ENCODE results near the gene TTR. TPM values are rescaled to one million over a fixed set of nuclear protein-coding genes. Genes with fewer than 3 reads are reported as not detected.

TTR gene
- not detected for polyA plus RNA-seq (2012; ENCODE audit: low read depth, missing spikeins)

DNA sequence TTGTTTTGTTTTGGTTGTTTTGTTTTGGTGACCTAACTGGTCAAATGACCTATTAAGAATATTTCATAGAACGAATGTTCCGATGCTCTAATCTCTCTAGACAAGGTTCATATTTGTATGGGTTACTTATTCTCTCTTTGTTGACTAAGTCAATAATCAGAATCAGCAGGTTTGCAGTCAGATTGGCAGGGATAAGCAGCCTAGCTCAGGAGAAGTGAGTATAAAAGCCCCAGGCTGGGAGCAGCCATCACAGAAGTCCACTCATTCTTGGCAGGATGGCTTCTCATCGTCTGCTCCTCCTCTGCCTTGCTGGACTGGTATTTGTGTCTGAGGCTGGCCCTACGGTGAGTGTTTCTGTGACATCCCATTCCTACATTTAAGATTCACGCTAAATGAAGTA lies at the start of gene TTR:
TSS of gene TTR (plus strand) at position 250 of the 400 bp plus-strand sequence. CDS start at position 276, 26 bp downstream.
- FAIRE-seq (no peak), DNase-seq (ENCODE audit: insufficient read length, low spot score) (no peak)
- TF ChIP-seq POLR2AphosphoS5 (IDR thresholded peaks at IDR 0.05; ENCODE audit: low read depth, low read length) (no peak), POU2F2 (IDR thresholded peaks at IDR 0.05; ENCODE audit: low read depth, low read length) (no peak), PAX5 (IDR thresholded peaks at IDR 0.05; ENCODE audit: insufficient read depth, low read length, severe bottlenecking) (no peak), POLR2A (IDR thresholded peaks at IDR 0.05; ENCODE audit: low read depth, low read length) (no peak), TAF1 (IDR thresholded peaks at IDR 0.05; ENCODE audit: low read depth, low read length) (no peak), SPI1 (IDR thresholded peaks at IDR 0.05; ENCODE audit: low read depth, low read length) (no peak)

DNA sequence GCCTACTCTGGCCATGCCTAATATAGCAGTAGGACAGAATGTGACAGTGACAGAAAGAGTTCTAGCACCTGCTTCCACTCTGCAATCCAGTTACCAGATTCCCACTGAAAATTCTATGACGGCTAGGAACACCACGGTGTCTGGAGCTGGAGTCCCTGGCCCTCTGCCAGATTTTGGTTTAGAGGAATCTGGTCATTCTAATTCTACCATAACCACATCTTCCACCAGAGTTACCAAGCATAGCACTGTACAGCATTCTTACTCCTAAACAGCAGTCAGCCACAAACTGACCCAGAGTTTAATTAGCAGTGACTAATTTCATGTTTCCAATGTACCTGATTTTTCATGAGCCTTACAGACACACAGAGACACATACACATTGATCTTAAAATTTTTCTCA lies 45.2 kb upstream of the TTR start:
- no peak for DNase-seq (ENCODE audit: insufficient read length, low spot score)
- FAIRE-seq: no peak
- TF ChIP-seq PAX5 (IDR thresholded peaks at IDR 0.05; ENCODE audit: insufficient read depth, low read length, severe bottlenecking) (no peak), POU2F2 (IDR thresholded peaks at IDR 0.05; ENCODE audit: low read depth, low read length) (no peak), TAF1 (IDR thresholded peaks at IDR 0.05; ENCODE audit: low read depth, low read length) (no peak), POLR2AphosphoS5 (IDR thresholded peaks at IDR 0.05; ENCODE audit: low read depth, low read length) (no peak), SPI1 (IDR thresholded peaks at IDR 0.05; ENCODE audit: low read depth, low read length) (no peak), POLR2A (IDR thresholded peaks at IDR 0.05; ENCODE audit: low read depth, low read length) (no peak)

DNA sequence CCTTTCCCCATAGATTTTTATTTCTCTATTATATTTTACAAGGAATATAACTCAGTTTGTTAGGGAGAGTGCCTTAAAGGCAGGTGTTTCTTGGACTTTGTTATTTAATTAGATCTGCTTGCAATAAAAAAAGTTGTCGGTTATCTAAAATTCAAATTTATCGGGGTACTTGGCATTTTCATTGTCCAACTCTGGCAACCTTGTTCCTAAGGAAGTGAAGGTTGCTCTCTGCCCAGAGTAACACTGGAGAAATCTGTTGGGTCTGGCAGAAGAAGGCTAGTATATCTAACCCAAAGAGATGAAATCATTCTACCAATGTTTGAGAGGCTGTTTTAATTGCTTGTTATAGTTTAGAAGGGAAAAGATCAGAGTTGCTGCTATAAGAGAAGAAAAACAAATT lies 42.8 kb upstream of the TTR start:
- no peak for FAIRE-seq
- TF ChIP-seq TAF1 (IDR thresholded peaks at IDR 0.05; ENCODE audit: low read depth, low read length) (no peak), POU2F2 (IDR thresholded peaks at IDR 0.05; ENCODE audit: low read depth, low read length) (no peak), SPI1 (IDR thresholded peaks at IDR 0.05; ENCODE audit: low read depth, low read length) (no peak), PAX5 (IDR thresholded peaks at IDR 0.05; ENCODE audit: insufficient read depth, low read length, severe bottlenecking) (no peak), POLR2A (IDR thresholded peaks at IDR 0.05; ENCODE audit: low read depth, low read length) (no peak), POLR2AphosphoS5 (IDR thresholded peaks at IDR 0.05; ENCODE audit: low read depth, low read length) (no peak)
- no peak for DNase-seq (ENCODE audit: insufficient read length, low spot score)

DNA sequence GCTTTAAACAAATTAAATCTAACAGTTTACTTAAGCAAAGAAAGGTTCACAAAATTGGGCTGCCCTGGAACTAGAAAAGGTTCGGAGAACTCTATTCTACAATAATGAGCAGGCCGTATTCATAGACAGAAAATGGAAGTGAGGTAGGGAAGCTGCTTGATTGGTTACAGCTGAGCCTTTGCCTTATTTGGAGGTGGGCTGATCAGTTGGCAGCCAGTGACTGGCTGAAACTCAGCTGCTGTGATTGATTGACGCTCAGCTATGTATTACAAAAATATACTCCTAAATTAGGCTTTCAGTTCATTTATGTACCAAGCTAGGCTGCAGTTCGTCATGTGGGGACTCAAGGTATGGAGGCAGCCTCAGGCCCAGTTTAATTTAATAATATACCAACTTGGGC lies 42.3 kb upstream of the TTR start:
- no peak for FAIRE-seq
- no peak for DNase-seq (ENCODE audit: insufficient read length, low spot score)
- no peak for TF ChIP-seq PAX5 (IDR thresholded peaks at IDR 0.05; ENCODE audit: insufficient read depth, low read length, severe bottlenecking)
- TF ChIP-seq TAF1 (IDR thresholded peaks at IDR 0.05; ENCODE audit: low read depth, low read length): no peak
- TF ChIP-seq POLR2A (IDR thresholded peaks at IDR 0.05; ENCODE audit: low read depth, low read length): no peak
- TF ChIP-seq POU2F2 (IDR thresholded peaks at IDR 0.05; ENCODE audit: low read depth, low read length): no peak
- no peak for TF ChIP-seq POLR2AphosphoS5 (IDR thresholded peaks at IDR 0.05; ENCODE audit: low read depth, low read length)
- TF ChIP-seq SPI1 (IDR thresholded peaks at IDR 0.05; ENCODE audit: low read depth, low read length): no peak

DNA sequence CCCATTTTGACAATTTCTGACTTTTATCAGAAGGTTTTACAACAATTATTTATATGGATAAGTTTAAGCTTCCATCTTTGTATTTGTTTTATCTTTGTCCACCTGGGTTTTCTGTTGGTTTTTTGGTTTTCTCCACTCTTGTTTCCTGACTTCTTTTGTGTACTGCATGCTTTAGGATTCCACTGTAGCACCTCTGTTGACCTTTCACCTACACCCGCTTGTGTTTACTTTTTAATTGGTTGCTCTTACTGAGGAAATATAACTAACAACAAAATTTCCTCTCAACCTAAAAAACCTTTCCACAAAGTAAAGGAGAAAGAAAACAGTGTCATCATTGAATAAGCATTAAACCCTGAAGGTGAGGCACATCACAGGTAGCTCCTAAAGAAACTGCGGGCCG lies 39.8 kb upstream of the TTR start:
- TF ChIP-seq PAX5 (IDR thresholded peaks at IDR 0.05; ENCODE audit: insufficient read depth, low read length, severe bottlenecking) (no peak), POLR2AphosphoS5 (IDR thresholded peaks at IDR 0.05; ENCODE audit: low read depth, low read length) (no peak), POLR2A (IDR thresholded peaks at IDR 0.05; ENCODE audit: low read depth, low read length) (no peak), POU2F2 (IDR thresholded peaks at IDR 0.05; ENCODE audit: low read depth, low read length) (no peak), TAF1 (IDR thresholded peaks at IDR 0.05; ENCODE audit: low read depth, low read length) (no peak), SPI1 (IDR thresholded peaks at IDR 0.05; ENCODE audit: low read depth, low read length) (no peak)
- DNase-seq (ENCODE audit: insufficient read length, low spot score): no peak
- FAIRE-seq: no peak

DNA sequence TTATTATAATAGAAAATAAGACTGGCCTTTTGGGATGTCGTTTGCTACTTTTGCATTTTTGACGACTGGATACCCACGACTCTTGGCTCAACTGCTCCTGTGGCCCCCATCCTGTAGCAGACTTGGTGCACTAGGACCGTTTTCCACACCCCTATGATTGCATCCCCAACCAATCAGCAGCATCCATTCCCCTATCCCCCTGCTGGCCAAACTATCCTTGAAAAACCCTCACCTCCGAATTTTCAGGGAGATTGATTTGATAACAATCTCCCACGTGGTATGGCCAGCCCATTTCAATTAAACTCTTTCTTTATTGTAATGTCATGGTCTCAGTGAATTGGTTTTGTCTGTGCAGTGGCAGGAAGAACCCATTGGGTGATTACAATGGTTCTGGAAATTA lies 37.9 kb upstream of the TTR start:
- DNase-seq (ENCODE audit: insufficient read length, low spot score) (no peak), FAIRE-seq (no peak)
- TF ChIP-seq POLR2A (IDR thresholded peaks at IDR 0.05; ENCODE audit: low read depth, low read length) (no peak), TAF1 (IDR thresholded peaks at IDR 0.05; ENCODE audit: low read depth, low read length) (no peak), SPI1 (IDR thresholded peaks at IDR 0.05; ENCODE audit: low read depth, low read length) (no peak), PAX5 (IDR thresholded peaks at IDR 0.05; ENCODE audit: insufficient read depth, low read length, severe bottlenecking) (no peak)

DNA sequence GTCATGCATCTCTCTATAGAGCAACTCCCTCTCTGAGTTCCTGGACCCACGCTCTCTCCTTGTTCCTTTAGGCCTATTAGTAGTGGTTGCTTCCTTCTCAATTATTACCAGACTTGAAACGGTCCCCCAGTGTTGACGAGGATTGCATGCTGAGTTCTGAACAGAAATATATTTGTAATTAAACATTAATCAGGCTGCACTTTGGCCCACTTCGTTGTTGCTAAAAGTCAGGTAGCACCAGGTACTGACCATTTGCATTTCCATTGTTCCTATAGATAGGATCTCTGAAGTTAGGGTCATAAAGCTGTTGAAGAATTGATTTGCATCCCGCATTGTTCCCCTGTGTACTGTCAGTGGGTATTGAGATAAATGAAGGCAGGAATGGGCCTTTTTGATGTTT lies 36.9 kb upstream of the TTR start:
- TF ChIP-seq POLR2AphosphoS5 (IDR thresholded peaks at IDR 0.05; ENCODE audit: low read depth, low read length) (no peak), POLR2A (IDR thresholded peaks at IDR 0.05; ENCODE audit: low read depth, low read length) (no peak), PAX5 (IDR thresholded peaks at IDR 0.05; ENCODE audit: insufficient read depth, low read length, severe bottlenecking) (no peak), SPI1 (IDR thresholded peaks at IDR 0.05; ENCODE audit: low read depth, low read length) (no peak), TAF1 (IDR thresholded peaks at IDR 0.05; ENCODE audit: low read depth, low read length) (no peak), POU2F2 (IDR thresholded peaks at IDR 0.05; ENCODE audit: low read depth, low read length) (no peak)
- FAIRE-seq: no peak
- no peak for DNase-seq (ENCODE audit: insufficient read length, low spot score)

DNA sequence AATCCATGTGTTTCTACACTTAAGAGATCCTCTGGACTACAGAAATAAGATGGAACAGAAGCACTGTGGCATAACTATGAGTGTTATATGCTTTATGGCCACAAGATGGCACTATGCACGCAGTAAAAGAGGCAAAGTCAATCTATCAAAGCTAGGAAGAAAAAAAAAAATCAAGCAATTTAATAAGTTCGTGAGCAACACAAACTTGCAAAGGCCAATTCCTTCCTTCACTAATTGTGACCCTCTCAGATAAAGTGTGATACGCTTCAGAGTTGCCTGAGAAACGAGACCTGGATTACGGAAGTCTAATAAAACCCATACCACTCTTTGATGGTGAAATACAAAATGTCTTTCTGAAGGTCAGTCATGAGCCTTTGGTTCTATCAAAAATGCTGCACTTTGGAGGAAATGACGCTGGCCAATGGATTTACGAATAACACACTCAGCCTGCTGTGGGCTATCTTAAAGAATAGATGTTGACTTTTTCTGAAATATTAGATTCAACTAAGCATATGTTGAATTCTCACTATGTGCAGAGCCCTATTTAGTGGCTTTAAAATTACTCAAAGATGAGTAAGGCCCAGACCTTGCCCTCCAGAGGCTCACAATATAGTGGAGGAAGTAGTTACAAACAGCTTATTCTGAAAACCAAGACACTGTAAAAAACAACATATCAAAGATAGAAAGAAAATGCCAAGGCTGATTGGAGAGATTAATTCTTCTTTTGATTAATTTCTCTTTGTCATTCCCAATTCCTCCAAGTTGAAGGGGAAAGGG lies 35.5 kb upstream of the TTR start:
- DNase-seq (ENCODE audit: insufficient read length, low spot score) (no peak), FAIRE-seq (peak; percentile 95)
- TF ChIP-seq POLR2A (IDR thresholded peaks at IDR 0.05; ENCODE audit: low read depth, low read length): no peak
- TF ChIP-seq POU2F2 (IDR thresholded peaks at IDR 0.05; ENCODE audit: low read depth, low read length): no peak
- TF ChIP-seq SPI1 (IDR thresholded peaks at IDR 0.05; ENCODE audit: low read depth, low read length): no peak
- no peak for TF ChIP-seq TAF1 (IDR thresholded peaks at IDR 0.05; ENCODE audit: low read depth, low read length)
- no peak for TF ChIP-seq POLR2AphosphoS5 (IDR thresholded peaks at IDR 0.05; ENCODE audit: low read depth, low read length)
- TF ChIP-seq PAX5 (IDR thresholded peaks at IDR 0.05; ENCODE audit: insufficient read depth, low read length, severe bottlenecking): no peak

DNA sequence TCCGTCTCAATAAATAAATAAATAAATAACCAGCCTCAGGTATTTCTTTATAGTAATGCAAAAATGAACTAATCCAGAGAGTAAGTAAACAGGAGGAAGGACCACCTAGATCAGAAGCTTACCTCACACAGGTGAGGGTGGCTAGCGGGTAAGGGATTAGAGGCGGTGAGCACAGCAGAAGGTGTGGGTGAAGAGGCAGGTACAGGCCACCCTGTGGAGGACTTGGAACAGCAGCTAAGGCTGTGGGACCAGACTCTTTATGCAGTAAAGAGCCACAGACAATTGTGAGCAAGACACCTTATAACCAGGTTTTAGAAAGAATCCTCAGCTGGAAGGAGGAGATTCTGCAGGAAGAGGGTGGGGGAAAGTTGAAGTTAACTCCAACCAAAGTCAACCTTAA lies 34.2 kb upstream of the TTR start:
- FAIRE-seq (no peak), DNase-seq (ENCODE audit: insufficient read length, low spot score) (no peak)
- no peak for TF ChIP-seq SPI1 (IDR thresholded peaks at IDR 0.05; ENCODE audit: low read depth, low read length)
- TF ChIP-seq POLR2AphosphoS5 (IDR thresholded peaks at IDR 0.05; ENCODE audit: low read depth, low read length): no peak
- no peak for TF ChIP-seq POLR2A (IDR thresholded peaks at IDR 0.05; ENCODE audit: low read depth, low read length)
- TF ChIP-seq POU2F2 (IDR thresholded peaks at IDR 0.05; ENCODE audit: low read depth, low read length): no peak
- TF ChIP-seq PAX5 (IDR thresholded peaks at IDR 0.05; ENCODE audit: insufficient read depth, low read length, severe bottlenecking): no peak
- TF ChIP-seq TAF1 (IDR thresholded peaks at IDR 0.05; ENCODE audit: low read depth, low read length): no peak

Data from GM12891 (cell line).